ENCODE measurements around the gene DSTN. TPM values are rescaled to one million over a fixed set of nuclear protein-coding genes. Genes with fewer than 3 reads are reported as not detected.
A peak's percentile ranks its signal among the peaks of the same experiment; 100 is the strongest.

DSTN gene
- total RNA-seq (2012; rRNA removed) (221 and 383 TPM in 2 replicates), polyA plus RNA-seq (2012; rRNA removed) (258 and 269 TPM in 2 replicates), Bru-seq, nascent RNA (percentile 99 among the genes with signal in this experiment), BruChase-seq, experiment 1, labeled RNA remaining after a 6-hour chase (percentile 92 among the genes with signal in this experiment), BruChase-seq, experiment 2, labeled RNA remaining after a 2-hour chase (percentile 86 among the genes with signal in this experiment)
- polyA plus RNA-seq (2012; cell fraction: cytosol; rRNA removed): 105 and 120 TPM in 2 replicates
- 20.5 and 87.7 TPM in 2 replicates for polyA plus RNA-seq (2012; cell fraction: nucleus; rRNA removed; ENCODE audit: low replicate concordance)
- long read RNA-seq, transcript DSTN-201 (4 exons, 3,617 nt): major isoform, 666 of 898 reads
- long read RNA-seq, transcript DSTN-203 (5 exons, 1,853 nt): minor isoform, 24 of 898 reads
- long read RNA-seq, partial matches to known transcripts: 37 of 898 reads
- long read RNA-seq, other reads (novel, unspliced or antisense): 171 of 898 reads

GRCh38 chr20:17569616-17570346 is at the start of gene DSTN:
DSTN (plus strand) TSS chr20:17570075; CDS start chr20:17570209, 134 bp downstream.
- Histone ChIP-seq H2BK120ac (ENCODE audit: low read depth, low read length) (peak within 1 kb of the TSS; percentile 94), H3K4ac (ENCODE audit: low read depth, low read length) (peak within 1 kb of the TSS; percentile 94), H3K79me1 (ENCODE audit: low read depth in 1 of 2, low read length in 2 of 2) (peaks cover 8 to 26% of the 10 kb centered on the region in 2 experiments), H3K36me3 (ENCODE audit: control insufficient read depth, insufficient read depth, low read length) (0 out of 2 replicates have a peak, but pooled peaks cover 2% of the 10 kb centered on the region), H3K4me1 (ENCODE audit: control insufficient read depth, insufficient read depth, low read length) (peaks cover 9% of the 10 kb centered on the region), H3K9ac (ENCODE audit: low read depth, low read length) (peak within 1 kb of the TSS; percentile 82), H3K4me2 (ENCODE audit: low read depth, low read length) (peak within 1 kb of the TSS; percentile 78), H3K56ac (ENCODE audit: extremely low read depth, insufficient read depth, low read length) (peak within 1 kb of the TSS; percentile 86), H3K27me3 (ENCODE audit: control insufficient read depth, insufficient read depth, low read length) (no peaks in the 10 kb centered on the region), H3K23ac (ENCODE audit: low read depth, low read length) (peak within 1 kb of the TSS; percentile 99), H2BK20ac (ENCODE audit: low read depth, low read length) (peak within 1 kb of the TSS; percentile 32), H2AK5ac (ENCODE audit: low read depth, low read length) (peak within 1 kb of the TSS; percentile 94), H3K4me3 (ENCODE audit: insufficient read depth, low read depth, low read length) (peak within 1 kb of the TSS; percentile 85), H3K9me3 (ENCODE audit: control insufficient read depth, insufficient read depth, low read length) (no peaks in the 10 kb centered on the region), H4K91ac (ENCODE audit: insufficient read depth, low read depth, low read length) (peak within 1 kb of the TSS; percentile 86), H4K5ac (ENCODE audit: low read depth, low read length) (peak within 1 kb of the TSS; percentile 69), H4K8ac (ENCODE audit: low read depth in 2 of 2, low read length in 2 of 2) (peak within 1 kb of the TSS; percentile 72 to 85), H3K14ac (replicated peaks; ENCODE audit: low read depth, low read length) (peak within 1 kb of the TSS; percentile 96), H2AFZ (replicated peaks; ENCODE audit: low read length, poor library complexity) (peak within 1 kb of the TSS; percentile 82), H4K20me1 (ENCODE audit: insufficient read depth, low read length) (peaks cover 44% of the 10 kb centered on the region), H3K9me1 (ENCODE audit: insufficient read depth, low read length) (peaks cover under 1% of the 10 kb centered on the region; the same call in 1 of the 2 replicates), H2BK5ac (ENCODE audit: low read depth, low read length, poor library complexity, severe bottlenecking) (peak within 1 kb of the TSS; percentile 98), H2AK9ac (replicated peaks; ENCODE audit: low read depth, low read length, poor library complexity) (peak within 1 kb of the TSS; percentile 98), H3K18ac (ENCODE audit: low read depth, low read length) (peak within 1 kb of the TSS; percentile 49), H2BK15ac (ENCODE audit: low read depth, low read length) (no peak within 1 kb of the TSS), H3K27ac (ENCODE audit: insufficient read depth, low read length) (peak within 1 kb of the TSS; percentile 98)
- POLR2A ChIA-PET (ENCODE audit: unreplicated experiment): interaction anchor here (0.6 to 1.8 kb wide), 7 partner anchors 12 to 71 kb away, joined by 3 to 5 read pairs (median 3); no protein-coding TSS in a partner anchor
- TF ChIP-seq POLR2A (IDR thresholded peaks at IDR 0.05; ENCODE audit: low read depth, low read length) (peak; percentile 96), NFE2L2 (IDR thresholded peaks at IDR 0.05; ENCODE audit: low read depth, low read length) (no peak), CHD1 (IDR thresholded peaks at IDR 0.05; ENCODE audit: low read depth, low read length) (peak; percentile 93; the same call in 1 of the 2 replicates), MAZ (IDR thresholded peaks at IDR 0.05; ENCODE audit: borderline replicate concordance, low read depth, low read length) (peak; percentile 63; the same call in 1 of the 2 replicates), MAFK (IDR thresholded peaks at IDR 0.05; ENCODE audit: low read depth, low read length) (no peak), MXI1 (IDR thresholded peaks at IDR 0.05; ENCODE audit: borderline replicate concordance, low read depth, low read length) (peak; percentile 92), RFX5 (IDR thresholded peaks at IDR 0.05; ENCODE audit: low read depth, low read length) (no peak)
- TF ChIP-seq, protein P1, sequence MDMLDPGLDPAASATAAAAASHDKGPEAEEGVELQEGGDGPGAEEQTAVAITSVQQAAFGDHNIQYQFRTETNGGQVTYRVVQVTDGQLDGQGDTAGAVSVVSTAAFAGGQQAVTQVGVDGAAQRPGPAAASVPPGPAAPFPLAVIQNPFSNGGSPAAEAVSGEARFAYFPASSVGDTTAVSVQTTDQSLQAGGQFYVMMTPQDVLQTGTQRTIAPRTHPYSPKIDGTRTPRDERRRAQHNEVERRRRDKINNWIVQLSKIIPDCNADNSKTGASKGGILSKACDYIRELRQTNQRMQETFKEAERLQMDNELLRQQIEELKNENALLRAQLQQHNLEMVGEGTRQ (IDR thresholded peaks at IDR 0.05; ENCODE audit: low read depth, low read length): no peak
- TF ChIP-seq, protein P2, sequence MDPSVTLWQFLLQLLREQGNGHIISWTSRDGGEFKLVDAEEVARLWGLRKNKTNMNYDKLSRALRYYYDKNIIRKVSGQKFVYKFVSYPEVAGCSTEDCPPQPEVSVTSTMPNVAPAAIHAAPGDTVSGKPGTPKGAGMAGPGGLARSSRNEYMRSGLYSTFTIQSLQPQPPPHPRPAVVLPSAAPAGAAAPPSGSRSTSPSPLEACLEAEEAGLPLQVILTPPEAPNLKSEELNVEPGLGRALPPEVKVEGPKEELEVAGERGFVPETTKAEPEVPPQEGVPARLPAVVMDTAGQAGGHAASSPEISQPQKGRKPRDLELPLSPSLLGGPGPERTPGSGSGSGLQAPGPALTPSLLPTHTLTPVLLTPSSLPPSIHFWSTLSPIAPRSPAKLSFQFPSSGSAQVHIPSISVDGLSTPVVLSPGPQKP (IDR thresholded peaks at IDR 0.05; ENCODE audit: borderline replicate concordance, low read depth, low read length): no peak
- intact Hi-C loops (cut with micrococcal nuclease) (loop anchor here (1.0 to 5.0 kb wide), 4 partner anchors 11 to 38 kb away; no protein-coding TSS in a partner anchor), dilution Hi-C loops (cut with HindIII; ENCODE audit: low sequenced_read_pairs, unreplicated experiment) (no loop called here), in situ Hi-C loops (cut with MboI; ENCODE audit: low sequenced_read_pairs) (loop anchor here (5.0 kb wide), 1 partner anchor 32 kb away; no protein-coding TSS in a partner anchor)
- 0% methylated on average over 30 of the region's 70 CpGs; no CpG with 5 or more reads in 1 of the 2 experiments for WGBS, 2 experiments (ENCODE audit: extremely low coverage in 2 of 2, insufficient read length in 1 of 2)
- DNase-seq: peak; percentile 95
- CTCF ChIA-PET: interaction anchor here (0.6 to 2.2 kb wide), 6 partner anchors 26 to 122 kb away, joined by 3 to 11 read pairs (median 4); no protein-coding TSS in a partner anchor
- ATAC-seq (ENCODE audit: low read depth): peak; percentile 78
- BruUV-seq (replicated peaks): no TSS peak
